Hippocampal formation (tissue), 2 donors: ENCODE results near the gene ZBTB20.

Experiments
- DNase-seq, 2 donors: peaks; one replicate each; lab custom pipeline; 2025; lab: John Stamatoyannopoulos, UW

Gene ZBTB20

GRCh38 chr3:114411811-114412803 lies 735.0 kb downstream of the ZBTB20 start:
- DNase-seq: no peak

GRCh38 chr3:114411190-114411668 lies 735.9 kb downstream of the ZBTB20 start:
- no peak for DNase-seq

- DNase-seq: no peak
Measured at GRCh38 chr3:114408736-114409670, 738.1 kb downstream of the ZBTB20 start.

- no peak for DNase-seq
Measured at GRCh38 chr3:114406922-114407321, 740.2 kb downstream of the ZBTB20 start.

- no peak for DNase-seq
Measured at GRCh38 chr3:114406286-114406685, 740.8 kb downstream of the ZBTB20 start.

GRCh38 chr3:114405202-114405990 lies 741.7 kb downstream of the ZBTB20 start:
- DNase-seq: no peak

- no peak for DNase-seq
Measured at GRCh38 chr3:114404590-114404989, 742.5 kb downstream of the ZBTB20 start.

- no peak for DNase-seq
Measured at GRCh38 chr3:114402838-114403237, 744.2 kb downstream of the ZBTB20 start.

GRCh38 chr3:114401346-114401745 lies 745.7 kb downstream of the ZBTB20 start:
- no peak for DNase-seq

GRCh38 chr3:114400371-114400770 lies 746.7 kb downstream of the ZBTB20 start:
- DNase-seq: no peak

- DNase-seq: no peak
Measured at GRCh38 chr3:114394551-114394950, 752.5 kb downstream of the ZBTB20 start.

- no peak for DNase-seq
Measured at GRCh38 chr3:114393367-114394072, 753.6 kb downstream of the ZBTB20 start.

- no peak for DNase-seq
Measured at GRCh38 chr3:114392831-114393230, 754.3 kb downstream of the ZBTB20 start.

- no peak for DNase-seq
Measured at GRCh38 chr3:114389156-114389555, 757.9 kb downstream of the ZBTB20 start.

GRCh38 chr3:114384558-114384903 lies 762.6 kb downstream of the ZBTB20 start:
- DNase-seq: no peak

GRCh38 chr3:114383875-114384557 lies 763.1 kb downstream of the ZBTB20 start:
- DNase-seq: peak; percentile 77 to 91

- peak; percentile 63 to 93 for DNase-seq
Measured at GRCh38 chr3:114380233-114380651, 766.8 kb downstream of the ZBTB20 start.

GRCh38 chr3:114379266-114379665 lies 767.8 kb downstream of the ZBTB20 start:
- DNase-seq: no peak

- DNase-seq: no peak
Measured at GRCh38 chr3:114378760-114379159, 768.3 kb downstream of the ZBTB20 start.

- DNase-seq: no peak
Measured at GRCh38 chr3:114377426-114377825, 769.7 kb downstream of the ZBTB20 start.
